GM21515 (cell line): Measurements from ENCODE around the gene PAPOLB.

Experiments
- ATAC-seq: cut with Tn5 transposase; IDR thresholded peaks from one replicate; pipeline ENCODE4 v1.9.1; 2021; ENCODE audit not compliant: unreplicated experiment

Gene PAPOLB

GRCh38 chr7:4825081-4825480 is 36.7 kb downstream of the PAPOLB start:
- ATAC-seq: no peak

GRCh38 chr7:4824120-4824775 is 37.6 kb downstream of the PAPOLB start:
- no peak for ATAC-seq

- ATAC-seq: no peak
Measured at GRCh38 chr7:4823441-4824119, 38.2 kb downstream of the PAPOLB start.

- no peak for ATAC-seq
Measured at GRCh38 chr7:4822677-4823076, 39.2 kb downstream of the PAPOLB start.

GRCh38 chr7:4820967-4821471 is 40.8 kb downstream of the PAPOLB start:
- ATAC-seq: no peak

GRCh38 chr7:4820405-4820966 is 41.3 kb downstream of the PAPOLB start:
- no peak for ATAC-seq

GRCh38 chr7:4819560-4820404 is 42.0 kb downstream of the PAPOLB start:
- ATAC-seq: no peak

GRCh38 chr7:4818000-4818794 is 43.6 kb downstream of the PAPOLB start:
- ATAC-seq: no peak

- no peak for ATAC-seq
Measured at GRCh38 chr7:4817178-4817901, 44.5 kb downstream of the PAPOLB start.

GRCh38 chr7:4816419-4817080 is 45.3 kb downstream of the PAPOLB start:
- ATAC-seq: no peak

GRCh38 chr7:4815609-4816418 is 46.0 kb downstream of the PAPOLB start:
- no peak for ATAC-seq

GRCh38 chr7:4815121-4815520 is 46.7 kb downstream of the PAPOLB start:
- ATAC-seq: no peak

- no peak for ATAC-seq
Measured at GRCh38 chr7:4814433-4814832, 47.4 kb downstream of the PAPOLB start.

- no peak for ATAC-seq
Measured at GRCh38 chr7:4809666-4810065, 52.2 kb downstream of the PAPOLB start.

GRCh38 chr7:4809091-4809591 is 52.7 kb downstream of the PAPOLB start:
- ATAC-seq: no peak

GRCh38 chr7:4808565-4808964 is 53.3 kb downstream of the PAPOLB start:
- ATAC-seq: no peak

GRCh38 chr7:4808026-4808425 is 53.8 kb downstream of the PAPOLB start:
- no peak for ATAC-seq
